Lower leg skin (tissue), 3 donors: ENCODE data around the gene SUB1.

Experiments used
- POLR2A ChIP-seq, 2 donors: fragments of 450-650 bp; IDR thresholded peaks; one replicate each; pipeline ENCODE4 v1.6.1; 2016 to 2017; ENCODE audit warnings: antibody characterized with exemption in 2 of 2, mild to moderate bottlenecking in 1 of 2, moderate library complexity in 1 of 2
- TF ChIP-seq, protein P1 (sequence below), 3 donors: fragments of 450-650 bp; IDR thresholded peaks; one replicate each; pipeline ENCODE4 v1.5.1; 2016; ENCODE audit warnings: antibody characterized with exemption in 3 of 3, mild to moderate bottlenecking in 3 of 3, moderate library complexity in 2 of 3

DNA sequence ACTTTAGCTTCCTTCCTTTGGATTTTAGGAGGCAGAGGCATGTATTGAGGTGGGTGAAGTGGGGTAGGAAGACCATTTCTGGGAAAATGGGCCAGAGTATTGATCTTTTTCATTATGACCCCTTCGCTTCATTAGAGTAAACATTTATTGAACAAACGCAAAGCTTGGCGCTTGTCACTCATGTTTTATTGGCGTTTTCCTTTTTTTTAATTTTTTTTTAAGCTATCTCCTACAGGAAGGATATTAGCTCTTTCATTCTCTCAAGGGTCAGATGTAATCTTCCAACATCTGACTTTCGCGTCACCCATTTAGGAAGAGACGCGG is 273 bp upstream of the SUB1 start:
- TF ChIP-seq POLR2A (IDR thresholded peaks at IDR 0.05) = no peak
- TF ChIP-seq, protein P1, sequence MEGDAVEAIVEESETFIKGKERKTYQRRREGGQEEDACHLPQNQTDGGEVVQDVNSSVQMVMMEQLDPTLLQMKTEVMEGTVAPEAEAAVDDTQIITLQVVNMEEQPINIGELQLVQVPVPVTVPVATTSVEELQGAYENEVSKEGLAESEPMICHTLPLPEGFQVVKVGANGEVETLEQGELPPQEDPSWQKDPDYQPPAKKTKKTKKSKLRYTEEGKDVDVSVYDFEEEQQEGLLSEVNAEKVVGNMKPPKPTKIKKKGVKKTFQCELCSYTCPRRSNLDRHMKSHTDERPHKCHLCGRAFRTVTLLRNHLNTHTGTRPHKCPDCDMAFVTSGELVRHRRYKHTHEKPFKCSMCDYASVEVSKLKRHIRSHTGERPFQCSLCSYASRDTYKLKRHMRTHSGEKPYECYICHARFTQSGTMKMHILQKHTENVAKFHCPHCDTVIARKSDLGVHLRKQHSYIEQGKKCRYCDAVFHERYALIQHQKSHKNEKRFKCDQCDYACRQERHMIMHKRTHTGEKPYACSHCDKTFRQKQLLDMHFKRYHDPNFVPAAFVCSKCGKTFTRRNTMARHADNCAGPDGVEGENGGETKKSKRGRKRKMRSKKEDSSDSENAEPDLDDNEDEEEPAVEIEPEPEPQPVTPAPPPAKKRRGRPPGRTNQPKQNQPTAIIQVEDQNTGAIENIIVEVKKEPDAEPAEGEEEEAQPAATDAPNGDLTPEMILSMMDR (IDR thresholded peaks at IDR 0.05) = no peak
